Measurements from ENCODE around the gene BDKRB2. TPM values are rescaled to one million over a fixed set of nuclear protein-coding genes. Genes with fewer than 3 reads are reported as not detected.

Gene BDKRB2
- total and polyA plus RNA-seq, 2 donors (not counting 1 experiment from before 2014, with no cell fraction given): not detected

- H3K9me3 Mint-ChIP-seq (ENCODE audit: insufficient read depth): peaks cover 8% of the 10 kb centered on the region
- no peaks in the 10 kb centered on the region for H4K20me1 ChIP-seq (ENCODE audit: control insufficient read depth, insufficient read depth, low read length, poor library complexity, severe bottlenecking)
- peaks cover 0 to 2% (median 0%) of the 10 kb centered on the region in 4 experiments for H3K27me3 ChIP-seq (replicated peaks in 1 of 4; ENCODE audit: control extremely low read depth in 1 of 4, control insufficient read depth in 3 of 4, insufficient read depth in 4 of 4, low read length in 3 of 4)
- no peak overlapping the region for H3K4me3 Mint-ChIP-seq
- ATAC-seq (ENCODE audit: low read depth) (no peak), DNase-seq (no peak)
- no peaks in the 10 kb centered on the region for H3K4me1 Mint-ChIP-seq
- TF ChIP-seq CTCF (IDR thresholded peaks at IDR 0.05) (no peak), EZH2 (IDR thresholded peaks at IDR 0.05; ENCODE audit: borderline replicate concordance, insufficient read depth, low read depth, low read length, poor library complexity, severe bottlenecking) (no peak)
- H3K4me1 ChIP-seq (ENCODE audit: control insufficient read depth in 2 of 2, insufficient read depth in 2 of 2, low read length in 2 of 2): no peaks in the 10 kb centered on the region
- ChIA-PET CTCF (no interaction called here), POLR2A (no interaction called here)
- H3K27me3 Mint-ChIP-seq: peaks cover 6% of the 10 kb centered on the region
- no peak overlapping the region for H3K4me3 ChIP-seq (ENCODE audit: control extremely low read depth in 1 of 5, extremely low read depth in 1 of 5, insufficient read depth in 1 of 5, low read depth in 2 of 5, low read length in 4 of 5)
- H3K79me2 ChIP-seq (ENCODE audit: control insufficient read depth, insufficient read depth, low read length): no peaks in the 10 kb centered on the region
- H3K36me3 ChIP-seq (replicated peaks in 1 of 2; ENCODE audit: control extremely low read depth in 1 of 2, control insufficient read depth in 1 of 2, extremely low read depth in 1 of 2, insufficient read depth in 2 of 2, low read length in 1 of 2): no peaks in the 10 kb centered on the region
- peaks cover 0 to 16% (median 0%) of the 10 kb centered on the region in 3 donors for H3K9me3 ChIP-seq (ENCODE audit: control extremely low read depth in 1 of 3, control insufficient read depth in 2 of 3, insufficient read depth in 1 of 3, low read length in 2 of 3)
- 93% methylated on average over 2 of the region's 4 CpGs for WGBS (ENCODE audit: insufficient coverage)
- H2AFZ ChIP-seq (ENCODE audit: insufficient read depth, low read depth, low read length, poor library complexity, severe bottlenecking): no peak overlapping the region
- H3K4me2 ChIP-seq (replicated peaks; ENCODE audit: low read depth, low read length, poor library complexity, severe bottlenecking): no peak overlapping the region
- intact Hi-C loops (cut with micrococcal nuclease): no loop called here
- H3K27ac ChIP-seq (ENCODE audit: low read length in 2 of 2): no peak overlapping the region
- H3K27ac Mint-ChIP-seq: no peak overlapping the region
- H3K9ac ChIP-seq (ENCODE audit: low read length): no peak overlapping the region
These were observed 26.4 kb downstream of the BDKRB2 start for GRCh38 chr14:96231056-96231455.

GRCh38 chr14:96231526-96232130 lies 27.0 kb downstream of the BDKRB2 start:
- Histone ChIP-seq H3K4me2 (replicated peaks; ENCODE audit: low read depth, low read length, poor library complexity, severe bottlenecking) (no peak overlapping the region), H3K9me3 (ENCODE audit: control extremely low read depth in 1 of 3, control insufficient read depth in 2 of 3, insufficient read depth in 1 of 3, low read length in 2 of 3) (peaks cover 0 to 16% (median 0%) of the 10 kb centered on the region in 3 donors), H3K4me1 (ENCODE audit: control insufficient read depth in 2 of 2, insufficient read depth in 2 of 2, low read length in 2 of 2) (no peaks in the 10 kb centered on the region), H4K20me1 (ENCODE audit: control insufficient read depth, insufficient read depth, low read length, poor library complexity, severe bottlenecking) (no peaks in the 10 kb centered on the region), H3K36me3 (replicated peaks in 1 of 2; ENCODE audit: control extremely low read depth in 1 of 2, control insufficient read depth in 1 of 2, extremely low read depth in 1 of 2, insufficient read depth in 2 of 2, low read length in 1 of 2) (no peaks in the 10 kb centered on the region), H3K79me2 (ENCODE audit: control insufficient read depth, insufficient read depth, low read length) (no peaks in the 10 kb centered on the region), H3K4me3 (ENCODE audit: control extremely low read depth in 1 of 5, extremely low read depth in 1 of 5, insufficient read depth in 1 of 5, low read depth in 2 of 5, low read length in 4 of 5) (no peak overlapping the region), H3K27me3 (replicated peaks in 1 of 4; ENCODE audit: control extremely low read depth in 1 of 4, control insufficient read depth in 3 of 4, insufficient read depth in 4 of 4, low read length in 3 of 4) (peaks cover 0 to 2% (median 0%) of the 10 kb centered on the region in 4 experiments), H2AFZ (ENCODE audit: insufficient read depth, low read depth, low read length, poor library complexity, severe bottlenecking) (no peak overlapping the region), H3K9ac (ENCODE audit: low read length) (no peak overlapping the region), H3K27ac (ENCODE audit: low read length in 2 of 2) (no peak overlapping the region)
- POLR2A ChIA-PET: no interaction called here
- ATAC-seq (ENCODE audit: low read depth) (no peak), DNase-seq (no peak)
- TF ChIP-seq EZH2 (IDR thresholded peaks at IDR 0.05; ENCODE audit: borderline replicate concordance, insufficient read depth, low read depth, low read length, poor library complexity, severe bottlenecking): no peak
- no peak for TF ChIP-seq CTCF (IDR thresholded peaks at IDR 0.05)
- H3K9me3 Mint-ChIP-seq (ENCODE audit: insufficient read depth): peaks cover 8% of the 10 kb centered on the region
- H3K27ac Mint-ChIP-seq: no peak overlapping the region
- 96% methylated on average over 9 of the region's 12 CpGs for WGBS (ENCODE audit: insufficient coverage)
- H3K27me3 Mint-ChIP-seq: peaks cover 6% of the 10 kb centered on the region
- H3K4me3 Mint-ChIP-seq: no peak overlapping the region
- intact Hi-C loops (cut with micrococcal nuclease): no loop called here
- H3K4me1 Mint-ChIP-seq: no peaks in the 10 kb centered on the region
- CTCF ChIA-PET: no interaction called here

Data from B cell (primary cell).